ENCODE results near the gene OTOS. TPM values are rescaled to one million over a fixed set of nuclear protein-coding genes. Genes with fewer than 3 reads are reported as not detected.

OTOS gene
- total RNA-seq, 1 experiment from 2014 or later, result not detected

- Mint-ChIP-seq H3K27me3 (ENCODE audit: insufficient read depth, unreplicated experiment) (peaks cover 81% of the 10 kb centered on the region), H3K9me3 (ENCODE audit: unreplicated experiment) (no peaks in the 10 kb centered on the region), H3K4me3 (ENCODE audit: unreplicated experiment) (no peak overlapping the region), H3K36me3 (ENCODE audit: insufficient read depth, unreplicated experiment) (no peaks in the 10 kb centered on the region), H3K27ac (ENCODE audit: low read depth, unreplicated experiment) (no peak overlapping the region), H3K4me1 (ENCODE audit: insufficient read depth, unreplicated experiment) (no peaks in the 10 kb centered on the region)
- no peak for DNase-seq (ENCODE audit: unreplicated experiment)
- intact Hi-C loops (cut with micrococcal nuclease), result no loop called here
- POLR2A ChIA-PET, result no interaction called here
- no peak for TF ChIP-seq CTCF (IDR thresholded peaks at IDR 0.05; ENCODE audit: unreplicated experiment)
- no TSS peak for BruUV-seq (replicated peaks)
- CTCF ChIA-PET, result no interaction called here
These were observed 34.0 kb upstream of the OTOS start for GRCh38 chr2:240174496-240174895.

GRCh38 chr2:240172071-240172895 lies 31.8 kb upstream of the OTOS start:
- no peak overlapping the region for H3K4me3 Mint-ChIP-seq (ENCODE audit: unreplicated experiment)
- ChIA-PET POLR2A (no interaction called here), CTCF (interaction anchor here (0.7 to 1.0 kb wide), 3 partner anchors 54 to 788 kb away, joined by 3 read pairs; no protein-coding TSS in a partner anchor)
- no peaks in the 10 kb centered on the region for H3K4me1 Mint-ChIP-seq (ENCODE audit: insufficient read depth, unreplicated experiment)
- TF ChIP-seq CTCF (IDR thresholded peaks at IDR 0.05; ENCODE audit: unreplicated experiment), result no peak
- H3K36me3 Mint-ChIP-seq (ENCODE audit: insufficient read depth, unreplicated experiment), result no peaks in the 10 kb centered on the region
- H3K27ac Mint-ChIP-seq (ENCODE audit: low read depth, unreplicated experiment), result no peak overlapping the region
- no peaks in the 10 kb centered on the region for H3K9me3 Mint-ChIP-seq (ENCODE audit: unreplicated experiment)
- peaks cover 64% of the 10 kb centered on the region for H3K27me3 Mint-ChIP-seq (ENCODE audit: insufficient read depth, unreplicated experiment)
- no TSS peak for BruUV-seq (replicated peaks)
- intact Hi-C loops (cut with micrococcal nuclease), result no loop called here
- no peak for DNase-seq (ENCODE audit: unreplicated experiment)

GRCh38 chr2:240170883-240171282 lies 30.4 kb upstream of the OTOS start:
- Mint-ChIP-seq H3K4me1 (ENCODE audit: insufficient read depth, unreplicated experiment) (no peaks in the 10 kb centered on the region), H3K27me3 (ENCODE audit: insufficient read depth, unreplicated experiment) (peaks cover 61% of the 10 kb centered on the region), H3K9me3 (ENCODE audit: unreplicated experiment) (no peaks in the 10 kb centered on the region), H3K36me3 (ENCODE audit: insufficient read depth, unreplicated experiment) (no peaks in the 10 kb centered on the region), H3K4me3 (ENCODE audit: unreplicated experiment) (no peak overlapping the region), H3K27ac (ENCODE audit: low read depth, unreplicated experiment) (no peak overlapping the region)
- intact Hi-C loops (cut with micrococcal nuclease), result no loop called here
- no peak for DNase-seq (ENCODE audit: unreplicated experiment)
- CTCF ChIA-PET, result no interaction called here
- no peak for TF ChIP-seq CTCF (IDR thresholded peaks at IDR 0.05; ENCODE audit: unreplicated experiment)
- POLR2A ChIA-PET, result no interaction called here
- BruUV-seq (replicated peaks), result no TSS peak

- intact Hi-C loops (cut with micrococcal nuclease), result no loop called here
- no TSS peak for BruUV-seq (replicated peaks)
- no peaks in the 10 kb centered on the region for H3K36me3 Mint-ChIP-seq (ENCODE audit: insufficient read depth, unreplicated experiment)
- no peak for DNase-seq (ENCODE audit: unreplicated experiment)
- peaks cover 61% of the 10 kb centered on the region for H3K27me3 Mint-ChIP-seq (ENCODE audit: insufficient read depth, unreplicated experiment)
- no peak overlapping the region for H3K4me3 Mint-ChIP-seq (ENCODE audit: unreplicated experiment)
- TF ChIP-seq CTCF (IDR thresholded peaks at IDR 0.05; ENCODE audit: unreplicated experiment), result no peak
- H3K9me3 Mint-ChIP-seq (ENCODE audit: unreplicated experiment), result no peaks in the 10 kb centered on the region
- H3K27ac Mint-ChIP-seq (ENCODE audit: low read depth, unreplicated experiment), result no peak overlapping the region
- POLR2A ChIA-PET, result interaction anchor here (0.6 to 0.7 kb wide), 2 partner anchors 35 to 45 kb away, joined by 3 read pairs; no protein-coding TSS in a partner anchor
- H3K4me1 Mint-ChIP-seq (ENCODE audit: insufficient read depth, unreplicated experiment), result peaks cover 2% of the 10 kb centered on the region
- CTCF ChIA-PET, result no interaction called here
These were observed 29.9 kb upstream of the OTOS start for GRCh38 chr2:240170354-240170735.

All from MCF 10A (cell line).